ENCODE measurements around the gene KYAT1.

DNA sequence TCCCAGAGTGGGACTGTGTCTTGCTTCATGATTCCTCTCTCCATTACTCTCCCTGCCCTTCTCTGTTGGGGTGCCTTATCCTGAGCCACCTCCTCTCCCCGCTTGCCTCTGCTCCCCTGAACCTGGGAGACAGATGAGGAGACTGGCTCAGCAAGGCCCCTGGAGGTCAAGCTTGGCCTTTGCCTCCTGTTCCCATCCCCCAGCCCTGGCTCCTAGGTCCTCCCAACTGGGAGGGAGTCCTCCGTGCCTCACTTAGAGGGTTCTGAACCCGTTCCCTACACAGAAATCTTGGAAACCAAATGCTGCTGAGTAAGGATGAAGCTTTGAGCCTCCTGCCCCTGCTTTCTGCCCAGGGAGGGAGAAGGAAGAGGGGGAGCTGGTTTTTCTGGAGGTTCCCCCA, 73.2 kb downstream of the KYAT1 start:
- no peak for TF ChIP-seq EZH2 (IDR thresholded peaks at IDR 0.05; ENCODE audit: borderline replicate concordance, low read length)
- TF ChIP-seq, protein P1, sequence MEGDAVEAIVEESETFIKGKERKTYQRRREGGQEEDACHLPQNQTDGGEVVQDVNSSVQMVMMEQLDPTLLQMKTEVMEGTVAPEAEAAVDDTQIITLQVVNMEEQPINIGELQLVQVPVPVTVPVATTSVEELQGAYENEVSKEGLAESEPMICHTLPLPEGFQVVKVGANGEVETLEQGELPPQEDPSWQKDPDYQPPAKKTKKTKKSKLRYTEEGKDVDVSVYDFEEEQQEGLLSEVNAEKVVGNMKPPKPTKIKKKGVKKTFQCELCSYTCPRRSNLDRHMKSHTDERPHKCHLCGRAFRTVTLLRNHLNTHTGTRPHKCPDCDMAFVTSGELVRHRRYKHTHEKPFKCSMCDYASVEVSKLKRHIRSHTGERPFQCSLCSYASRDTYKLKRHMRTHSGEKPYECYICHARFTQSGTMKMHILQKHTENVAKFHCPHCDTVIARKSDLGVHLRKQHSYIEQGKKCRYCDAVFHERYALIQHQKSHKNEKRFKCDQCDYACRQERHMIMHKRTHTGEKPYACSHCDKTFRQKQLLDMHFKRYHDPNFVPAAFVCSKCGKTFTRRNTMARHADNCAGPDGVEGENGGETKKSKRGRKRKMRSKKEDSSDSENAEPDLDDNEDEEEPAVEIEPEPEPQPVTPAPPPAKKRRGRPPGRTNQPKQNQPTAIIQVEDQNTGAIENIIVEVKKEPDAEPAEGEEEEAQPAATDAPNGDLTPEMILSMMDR (IDR thresholded peaks at IDR 0.05; ENCODE audit: low read length) = no peak
